Measurements from ENCODE around the gene ZNF213. TPM values are rescaled to one million over a fixed set of nuclear protein-coding genes. Genes with fewer than 3 reads are reported as not detected.
A peak's percentile ranks its signal among the peaks of the same experiment; 100 is the strongest.

The ZNF213 gene
- total and polyA plus RNA-seq, 2 experiments from 2014 or later = 2.9 to 10.4 TPM

GRCh38 chr16:3101018-3101840 is 33.6 kb upstream of the ZNF213 start:
- Histone ChIP-seq H3K79me2 (replicated peaks; ENCODE audit: insufficient read depth) (peaks cover 21% of the 10 kb centered on the region), H2AFZ (no peak overlapping the region), H3K4me1 (ENCODE audit: insufficient read depth) (peaks cover 46% of the 10 kb centered on the region), H3K4me3 (peak overlapping the region; percentile 32; the same call in 1 of the 2 replicates), H4K20me1 (replicated peaks; ENCODE audit: insufficient read depth) (no peaks in the 10 kb centered on the region), H3K27me3 (ENCODE audit: insufficient read depth) (no peaks in the 10 kb centered on the region), H3K9me2 (ENCODE audit: insufficient read depth) (no peaks in the 10 kb centered on the region), H3F3A (replicated peaks; ENCODE audit: low read depth) (peaks cover 49% of the 10 kb centered on the region), H3K4me2 (peak overlapping the region; percentile 69), H3K27ac (ENCODE audit: low read depth) (peak overlapping the region; percentile 95), H3K36me3 (ENCODE audit: insufficient read depth) (no peaks in the 10 kb centered on the region)
- peak overlapping the region; percentile 87 for H3K27ac Mint-ChIP-seq
- no peaks in the 10 kb centered on the region; the same call in 1 of the 3 replicates for H3K9me3 Mint-ChIP-seq
- TF ChIP-seq ZNF331 (CRISPR knock-in tag; IDR thresholded peaks at IDR 0.05; ENCODE audit: low read depth) (no peak), POLR2AphosphoS5 (IDR thresholded peaks at IDR 0.05; ENCODE audit: low read depth) (peak; percentile 48; the same call in 1 of the 2 replicates), JUNB (IDR thresholded peaks at IDR 0.05; ENCODE audit: unreplicated experiment) (no peak), CTCF (conservative IDR thresholded peaks at IDR 0.05; ENCODE audit: low read depth in 2 of 2) (peak; percentile 88 to 95), REST (IDR thresholded peaks at IDR 0.05; ENCODE audit: unreplicated experiment) (no peak), ZNF114 (CRISPR knock-in tag; IDR thresholded peaks at IDR 0.05) (no peak), EZH2 (IDR thresholded peaks at IDR 0.05; ENCODE audit: low read depth, unreplicated experiment) (no peak), STAT1 (IDR thresholded peaks at IDR 0.05; ENCODE audit: unreplicated experiment) (no peak), CREB1 (CRISPR knock-in tag; IDR thresholded peaks at IDR 0.05; ENCODE audit: low read depth) (peak; percentile 51; the same call in 1 of the 2 replicates), NANOG (IDR thresholded peaks at IDR 0.05; ENCODE audit: borderline replicate concordance) (0 out of 2 replicates have a peak, but pooled peaks have one; percentile 3), EZH2phosphoT487 (IDR thresholded peaks at IDR 0.05; ENCODE audit: unreplicated experiment) (no peak)
- TF ChIP-seq, protein P1, sequence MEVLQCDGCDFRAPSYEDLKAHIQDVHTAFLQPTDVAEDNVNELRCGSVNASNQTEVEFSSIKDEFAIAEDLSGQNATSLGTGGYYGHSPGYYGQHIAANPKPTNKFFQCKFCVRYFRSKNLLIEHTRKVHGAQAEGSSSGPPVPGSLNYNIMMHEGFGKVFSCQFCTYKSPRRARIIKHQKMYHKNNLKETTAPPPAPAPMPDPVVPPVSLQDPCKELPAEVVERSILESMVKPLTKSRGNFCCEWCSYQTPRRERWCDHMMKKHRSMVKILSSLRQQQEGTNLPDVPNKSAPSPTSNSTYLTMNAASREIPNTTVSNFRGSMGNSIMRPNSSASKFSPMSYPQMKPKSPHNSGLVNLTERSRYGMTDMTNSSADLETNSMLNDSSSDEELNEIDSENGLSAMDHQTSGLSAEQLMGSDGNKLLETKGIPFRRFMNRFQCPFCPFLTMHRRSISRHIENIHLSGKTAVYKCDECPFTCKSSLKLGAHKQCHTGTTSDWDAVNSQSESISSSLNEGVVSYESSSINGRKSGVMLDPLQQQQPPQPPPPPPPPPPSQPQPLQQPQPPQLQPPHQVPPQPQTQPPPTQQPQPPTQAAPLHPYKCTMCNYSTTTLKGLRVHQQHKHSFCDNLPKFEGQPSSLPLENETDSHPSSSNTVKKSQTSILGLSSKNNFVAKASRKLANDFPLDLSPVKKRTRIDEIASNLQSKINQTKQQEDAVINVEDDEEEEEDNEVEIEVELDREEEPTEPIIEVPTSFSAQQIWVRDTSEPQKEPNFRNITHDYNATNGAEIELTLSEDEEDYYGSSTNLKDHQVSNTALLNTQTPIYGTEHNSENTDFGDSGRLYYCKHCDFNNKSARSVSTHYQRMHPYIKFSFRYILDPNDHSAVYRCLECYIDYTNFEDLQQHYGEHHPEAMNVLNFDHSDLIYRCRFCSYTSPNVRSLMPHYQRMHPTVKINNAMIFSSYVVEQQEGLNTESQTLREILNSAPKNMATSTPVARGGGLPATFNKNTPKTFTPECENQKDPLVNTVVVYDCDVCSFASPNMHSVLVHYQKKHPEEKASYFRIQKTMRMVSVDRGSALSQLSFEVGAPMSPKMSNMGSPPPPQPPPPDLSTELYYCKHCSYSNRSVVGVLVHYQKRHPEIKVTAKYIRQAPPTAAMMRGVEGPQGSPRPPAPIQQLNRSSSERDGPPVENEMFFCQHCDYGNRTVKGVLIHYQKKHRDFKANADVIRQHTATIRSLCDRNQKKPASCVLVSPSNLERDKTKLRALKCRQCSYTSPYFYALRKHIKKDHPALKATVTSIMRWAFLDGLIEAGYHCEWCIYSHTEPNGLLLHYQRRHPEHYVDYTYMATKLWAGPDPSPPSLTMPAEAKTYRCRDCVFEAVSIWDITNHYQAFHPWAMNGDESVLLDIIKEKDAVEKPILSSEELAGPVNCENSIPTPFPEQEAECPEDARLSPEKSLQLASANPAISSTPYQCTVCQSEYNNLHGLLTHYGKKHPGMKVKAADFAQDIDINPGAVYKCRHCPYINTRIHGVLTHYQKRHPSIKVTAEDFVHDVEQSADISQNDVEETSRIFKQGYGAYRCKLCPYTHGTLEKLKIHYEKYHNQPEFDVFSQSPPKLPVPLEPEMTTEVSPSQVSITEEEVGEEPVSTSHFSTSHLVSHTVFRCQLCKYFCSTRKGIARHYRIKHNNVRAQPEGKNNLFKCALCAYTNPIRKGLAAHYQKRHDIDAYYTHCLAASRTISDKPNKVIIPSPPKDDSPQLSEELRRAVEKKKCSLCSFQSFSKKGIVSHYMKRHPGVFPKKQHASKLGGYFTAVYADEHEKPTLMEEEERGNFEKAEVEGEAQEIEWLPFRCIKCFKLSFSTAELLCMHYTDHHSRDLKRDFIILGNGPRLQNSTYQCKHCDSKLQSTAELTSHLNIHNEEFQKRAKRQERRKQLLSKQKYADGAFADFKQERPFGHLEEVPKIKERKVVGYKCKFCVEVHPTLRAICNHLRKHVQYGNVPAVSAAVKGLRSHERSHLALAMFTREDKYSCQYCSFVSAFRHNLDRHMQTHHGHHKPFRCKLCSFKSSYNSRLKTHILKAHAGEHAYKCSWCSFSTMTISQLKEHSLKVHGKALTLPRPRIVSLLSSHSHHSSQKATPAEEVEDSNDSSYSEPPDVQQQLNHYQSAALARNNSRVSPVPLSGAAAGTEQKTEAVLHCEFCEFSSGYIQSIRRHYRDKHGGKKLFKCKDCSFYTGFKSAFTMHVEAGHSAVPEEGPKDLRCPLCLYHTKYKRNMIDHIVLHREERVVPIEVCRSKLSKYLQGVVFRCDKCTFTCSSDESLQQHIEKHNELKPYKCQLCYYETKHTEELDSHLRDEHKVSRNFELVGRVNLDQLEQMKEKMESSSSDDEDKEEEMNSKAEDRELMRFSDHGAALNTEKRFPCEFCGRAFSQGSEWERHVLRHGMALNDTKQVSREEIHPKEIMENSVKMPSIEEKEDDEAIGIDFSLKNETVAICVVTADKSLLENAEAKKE (CRISPR knock-in tag; IDR thresholded peaks at IDR 0.05) = peak; percentile 43; the same call in 1 of the 2 replicates
- TF ChIP-seq, protein P2, sequence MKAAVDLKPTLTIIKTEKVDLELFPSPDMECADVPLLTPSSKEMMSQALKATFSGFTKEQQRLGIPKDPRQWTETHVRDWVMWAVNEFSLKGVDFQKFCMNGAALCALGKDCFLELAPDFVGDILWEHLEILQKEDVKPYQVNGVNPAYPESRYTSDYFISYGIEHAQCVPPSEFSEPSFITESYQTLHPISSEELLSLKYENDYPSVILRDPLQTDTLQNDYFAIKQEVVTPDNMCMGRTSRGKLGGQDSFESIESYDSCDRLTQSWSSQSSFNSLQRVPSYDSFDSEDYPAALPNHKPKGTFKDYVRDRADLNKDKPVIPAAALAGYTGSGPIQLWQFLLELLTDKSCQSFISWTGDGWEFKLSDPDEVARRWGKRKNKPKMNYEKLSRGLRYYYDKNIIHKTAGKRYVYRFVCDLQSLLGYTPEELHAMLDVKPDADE (IDR thresholded peaks at IDR 0.05) = no peak
- peak; percentile 2 for ATAC-seq
- peak; percentile 90 for DNase-seq (ENCODE audit: low spot score)
- peaks cover 50% of the 10 kb centered on the region for H3K4me1 Mint-ChIP-seq
- H3K36me3 Mint-ChIP-seq (ENCODE audit: low read depth) = peaks cover 25% of the 10 kb centered on the region
- H3K4me3 Mint-ChIP-seq = peak overlapping the region; percentile 43; the same call in 2 of the 3 replicates
- peaks cover 35% of the 10 kb centered on the region for H3K27me3 Mint-ChIP-seq (ENCODE audit: insufficient read depth, low read depth, poor library complexity)
